Fibroblast of peridontal ligament (primary cell): Measurements from ENCODE around the gene MYL10.
A peak's percentile ranks its signal among the peaks of the same experiment; 100 is the strongest.

Experiments used
- DNase-seq: peaks from one replicate; pipeline ENCODE4 v3.0.0-alpha.2; 2010; ENCODE audit errors: extremely low read depth

The MYL10 gene

DNA sequence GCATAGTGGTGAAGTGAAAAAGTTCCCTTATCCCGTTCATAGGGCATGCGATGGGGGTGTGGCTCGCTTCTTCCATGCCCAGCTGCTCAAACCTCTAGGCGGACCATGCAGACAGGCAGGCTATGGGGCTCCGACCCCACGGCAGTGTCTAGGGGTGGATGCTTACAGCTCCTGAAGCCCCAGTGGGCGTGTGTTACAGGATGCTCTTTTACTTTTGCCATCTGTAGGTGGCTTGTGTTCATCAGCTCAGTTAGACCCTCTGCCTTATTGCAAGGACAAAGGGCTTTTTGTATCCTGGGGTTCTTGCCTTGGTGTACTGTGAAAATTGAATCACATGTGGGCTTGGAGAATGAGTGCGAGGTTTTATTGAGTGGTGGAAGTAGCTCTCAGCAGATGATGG is at the start of gene MYL10:
Gene MYL10 (minus strand): TSS at position 126 of the 400 bp plus-strand sequence. CDS start 178 bp downstream, outside the sequence.
- no peak for DNase-seq

DNA sequence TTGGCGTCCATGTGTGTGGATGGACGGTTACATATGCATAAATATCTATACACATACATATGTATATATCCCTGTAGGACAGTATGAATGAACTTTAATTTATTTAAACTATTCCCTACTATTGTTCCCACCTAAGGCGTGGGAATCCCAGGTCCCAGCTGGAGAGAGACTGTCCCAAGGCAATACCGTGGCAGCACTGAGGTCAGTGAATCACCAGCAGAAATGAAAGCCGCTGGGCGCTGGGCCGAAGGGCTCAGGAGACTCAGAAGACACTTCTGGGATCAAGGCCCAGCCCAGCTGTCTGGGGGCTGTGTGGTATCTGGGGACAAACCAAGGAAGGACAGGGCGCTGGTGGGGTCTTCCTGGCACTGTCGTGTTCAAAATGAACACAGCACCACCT is 49.6 kb upstream of the MYL10 start:
- peak; percentile 58 for DNase-seq

DNA sequence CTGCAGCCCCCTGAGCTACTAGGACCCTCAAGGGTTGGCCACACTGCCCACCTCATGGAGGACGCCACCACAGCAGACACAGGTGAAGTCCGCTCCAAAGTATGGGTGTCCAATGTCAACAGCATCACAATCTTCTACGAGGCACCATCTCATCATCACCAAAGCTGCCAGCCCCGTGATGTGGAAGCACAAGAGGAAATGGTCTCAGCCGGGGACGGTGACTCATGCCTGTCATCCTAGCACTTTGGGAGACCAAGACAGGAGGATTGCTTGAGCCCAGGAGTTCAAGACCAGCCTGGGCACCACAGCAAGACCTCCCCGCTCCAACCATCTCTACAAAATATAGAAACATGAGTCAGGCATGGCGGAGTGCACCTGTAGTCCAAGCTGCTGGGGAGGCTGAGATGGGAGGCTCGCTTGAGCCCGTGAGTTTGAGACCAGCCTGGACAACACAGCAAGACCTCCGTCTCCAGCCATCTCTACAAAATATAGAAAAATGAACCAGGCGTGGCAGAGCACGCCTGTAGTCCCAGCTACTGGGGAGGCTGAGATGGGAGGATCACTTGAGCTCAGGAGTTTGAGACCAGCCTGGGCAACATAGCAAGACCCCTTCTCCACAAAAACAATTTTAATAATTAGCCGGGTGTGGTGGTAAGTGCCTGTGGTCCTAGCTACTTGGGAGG is 48.8 kb upstream of the MYL10 start:
- no peak for DNase-seq

DNA sequence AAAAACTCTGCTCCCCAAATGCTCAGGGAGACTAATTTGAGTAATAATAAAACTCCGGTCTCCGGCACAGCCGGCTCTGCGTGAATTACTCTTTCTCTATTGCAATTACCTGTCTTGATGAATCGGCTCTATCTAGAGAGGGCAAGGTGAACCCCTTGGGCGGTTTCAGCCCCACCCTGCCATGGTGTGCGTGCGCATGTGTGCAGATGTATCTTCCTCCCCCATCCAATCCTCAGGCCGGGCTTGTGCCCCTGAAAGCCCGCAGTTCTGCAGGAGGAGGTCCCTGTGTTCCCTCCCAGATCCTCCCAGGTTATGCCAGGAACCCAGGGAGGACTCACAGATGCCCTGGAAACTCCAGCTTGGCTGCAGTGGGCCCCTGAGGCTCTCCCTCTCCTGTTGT is 48.3 kb upstream of the MYL10 start:
- DNase-seq: no peak

DNA sequence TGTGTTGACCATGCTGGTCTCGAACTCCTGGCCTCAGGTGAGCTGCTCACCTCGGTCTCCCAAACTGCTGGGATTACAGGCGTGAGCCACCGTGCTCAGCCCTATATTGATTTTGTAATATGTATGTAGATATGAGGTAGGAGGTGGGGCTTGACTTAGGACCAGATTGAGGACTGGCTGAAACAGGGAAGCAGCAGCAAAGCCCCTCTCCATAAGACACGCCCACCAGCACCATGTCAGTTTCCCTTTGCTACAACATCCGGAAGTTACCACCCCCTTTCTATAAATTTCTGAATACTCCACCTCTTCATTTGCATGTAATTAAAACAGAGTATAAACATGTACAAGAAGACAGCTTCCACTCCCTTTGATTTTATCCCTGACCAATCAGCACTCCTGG is 47.9 kb upstream of the MYL10 start:
- DNase-seq: no peak

DNA sequence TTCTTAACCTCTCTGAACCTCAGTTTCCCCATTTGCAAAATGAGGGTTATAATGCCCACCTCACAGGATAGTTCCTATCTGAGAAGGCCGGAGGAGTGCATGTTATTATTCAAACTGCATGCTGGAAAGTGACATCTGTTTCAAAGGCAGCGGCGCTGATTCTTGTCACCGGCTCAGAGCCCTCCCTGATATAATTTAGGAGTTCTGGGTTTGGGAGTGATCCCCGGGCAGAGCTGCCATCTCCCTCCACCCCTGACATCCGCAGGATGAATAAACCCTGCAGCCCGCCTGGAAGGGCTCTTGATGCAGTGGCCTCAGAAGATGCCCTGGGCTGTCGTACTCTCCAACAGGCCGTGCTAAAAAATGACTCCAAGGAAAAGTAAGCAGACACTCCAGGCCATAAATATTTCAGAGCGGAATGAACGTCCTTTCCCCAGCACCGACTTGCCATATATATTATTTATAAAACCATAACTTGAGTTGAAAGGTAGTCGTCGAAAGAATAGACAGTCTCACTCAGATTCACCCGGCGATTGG is 47.0 kb upstream of the MYL10 start:
- no peak for DNase-seq

DNA sequence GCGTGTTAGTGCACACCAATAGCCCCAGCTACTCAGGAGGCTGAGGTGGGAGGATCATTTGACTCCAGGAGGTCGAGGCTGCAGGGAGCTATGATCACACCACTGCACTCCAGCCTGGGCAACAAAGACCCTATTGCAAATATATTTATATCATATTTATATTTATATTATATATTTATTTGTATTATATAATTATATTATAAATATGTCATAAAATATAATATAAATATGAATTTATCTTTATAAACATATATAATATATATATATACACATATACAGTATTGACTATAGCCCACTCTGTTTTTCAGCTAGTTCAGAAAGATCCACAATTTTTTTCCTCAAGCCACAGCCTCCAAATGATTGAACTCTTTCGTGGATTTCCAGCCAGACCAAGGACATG is 45.3 kb upstream of the MYL10 start:
- DNase-seq: no peak

DNA sequence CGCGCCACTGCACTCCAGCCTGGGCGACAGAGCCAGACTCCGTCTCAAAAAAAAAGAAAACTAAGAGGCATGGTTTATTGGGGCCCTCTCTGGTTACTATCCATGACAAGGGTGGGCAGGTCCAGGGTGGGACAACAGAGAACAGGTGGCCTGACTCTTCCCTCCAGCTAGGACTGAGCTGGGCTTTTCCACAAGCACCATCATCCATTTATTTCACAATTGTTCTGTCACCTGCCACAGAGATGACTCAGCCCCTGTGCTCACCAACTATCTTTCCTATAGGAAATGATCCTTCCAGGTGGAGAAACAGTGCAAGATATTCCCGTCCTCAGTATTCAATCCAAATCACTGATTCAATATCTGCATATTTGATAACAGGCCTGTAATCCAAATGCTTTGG is 44.9 kb upstream of the MYL10 start:
- no peak for DNase-seq

DNA sequence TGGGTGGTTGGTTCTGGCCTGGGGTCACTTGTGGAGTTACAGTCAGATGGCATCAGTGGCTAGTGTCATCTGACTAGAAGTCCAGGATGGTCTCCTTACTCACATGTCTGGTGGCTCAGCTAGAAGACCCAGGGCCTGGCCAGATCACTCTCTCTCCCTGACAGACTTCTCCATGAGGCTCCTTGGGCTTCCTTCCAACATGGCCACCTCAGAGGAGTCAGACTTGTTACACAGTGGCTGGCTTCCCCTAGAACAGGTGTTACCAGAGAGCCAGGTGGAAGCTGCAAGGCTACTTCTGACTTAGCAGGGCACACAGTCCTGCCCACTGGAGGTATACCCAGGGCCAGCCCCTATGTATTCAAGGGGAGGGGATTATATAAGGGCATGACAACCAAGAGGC is 44.2 kb upstream of the MYL10 start:
- no peak for DNase-seq

DNA sequence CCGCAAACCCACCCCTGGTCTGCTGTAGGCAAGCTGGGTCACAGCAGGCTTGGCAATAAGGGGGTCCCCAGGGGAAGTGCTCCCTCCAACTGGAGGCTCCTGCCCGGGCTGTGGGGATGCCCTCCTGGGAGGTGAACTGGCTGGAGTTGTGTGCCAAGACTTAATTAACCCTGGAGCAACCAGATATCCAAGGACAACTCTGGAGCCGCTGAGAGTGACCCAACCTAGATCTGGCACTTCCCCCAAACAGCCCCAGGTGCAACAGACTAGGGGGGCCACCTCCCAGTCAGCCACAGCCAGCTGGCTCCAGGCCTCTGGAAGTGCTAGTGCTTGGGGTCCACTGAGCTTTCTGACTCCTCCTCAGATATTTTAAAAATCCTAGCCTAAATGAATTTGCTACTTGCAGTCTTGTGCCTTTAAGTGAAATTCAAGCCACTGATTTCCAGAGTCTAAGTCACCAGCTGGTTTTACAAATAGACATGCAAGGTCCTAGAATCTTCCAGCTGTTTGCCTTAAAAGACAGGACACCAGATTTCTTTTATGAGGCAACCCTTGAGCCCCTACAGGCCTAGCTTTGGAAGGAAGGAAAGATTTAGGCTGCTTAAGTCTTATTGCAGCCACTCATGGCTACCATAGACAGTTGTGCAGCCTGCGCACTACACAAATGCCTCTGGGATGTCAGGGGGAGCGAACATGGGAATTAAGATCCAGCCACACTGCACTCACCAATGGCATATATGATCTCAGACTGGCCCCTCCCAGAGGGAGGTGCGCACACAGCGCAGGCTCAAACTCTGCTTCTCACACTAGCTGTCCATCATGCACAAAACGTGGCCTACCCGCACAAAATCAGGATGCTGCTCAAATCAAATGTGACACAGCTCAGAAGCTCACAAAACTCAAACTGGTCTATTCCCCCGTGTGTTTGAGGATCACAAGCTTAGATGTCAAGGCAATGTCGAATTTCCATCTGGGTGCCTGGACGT is 42.6 kb upstream of the MYL10 start:
- DNase-seq: peak; percentile 58

DNA sequence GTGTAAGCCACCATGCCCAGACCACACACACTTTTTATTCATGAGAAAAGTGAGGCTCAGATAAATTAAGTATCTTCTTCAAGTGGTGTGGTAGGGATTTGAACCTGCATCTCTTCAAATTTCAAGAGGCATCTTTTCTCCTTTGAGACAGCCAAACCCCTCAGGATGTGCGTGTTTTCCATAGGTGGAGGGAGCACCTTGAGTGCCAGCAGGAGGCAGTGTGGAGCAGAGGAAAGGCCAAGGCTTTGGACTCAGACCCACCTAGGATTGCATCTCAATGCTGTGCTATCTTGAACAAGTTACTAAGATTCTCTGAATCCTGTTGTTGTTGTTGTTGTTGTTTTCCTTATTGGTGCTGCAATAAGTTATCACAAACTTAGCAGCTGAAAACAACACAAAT is 40.2 kb upstream of the MYL10 start:
- no peak for DNase-seq

DNA sequence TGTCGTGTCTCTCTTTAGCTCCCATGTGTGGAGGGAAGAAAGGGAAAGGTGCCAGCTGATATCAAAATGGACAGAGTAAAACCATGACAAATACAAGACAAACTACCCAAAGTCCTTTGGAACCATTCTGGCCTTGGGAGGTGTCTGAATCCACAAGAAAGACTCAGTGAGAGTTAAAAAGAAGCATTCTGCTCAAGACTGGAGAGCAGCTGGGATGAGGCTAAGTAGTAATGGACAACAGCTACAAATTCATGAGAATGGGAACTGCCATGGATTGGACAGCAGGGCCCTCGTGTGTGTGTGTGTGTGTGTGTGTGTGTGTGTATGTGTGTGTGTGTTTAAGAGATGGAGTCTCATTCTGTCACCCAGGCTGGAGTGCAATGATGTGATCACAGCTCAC is 39.6 kb upstream of the MYL10 start:
- DNase-seq: no peak

DNA sequence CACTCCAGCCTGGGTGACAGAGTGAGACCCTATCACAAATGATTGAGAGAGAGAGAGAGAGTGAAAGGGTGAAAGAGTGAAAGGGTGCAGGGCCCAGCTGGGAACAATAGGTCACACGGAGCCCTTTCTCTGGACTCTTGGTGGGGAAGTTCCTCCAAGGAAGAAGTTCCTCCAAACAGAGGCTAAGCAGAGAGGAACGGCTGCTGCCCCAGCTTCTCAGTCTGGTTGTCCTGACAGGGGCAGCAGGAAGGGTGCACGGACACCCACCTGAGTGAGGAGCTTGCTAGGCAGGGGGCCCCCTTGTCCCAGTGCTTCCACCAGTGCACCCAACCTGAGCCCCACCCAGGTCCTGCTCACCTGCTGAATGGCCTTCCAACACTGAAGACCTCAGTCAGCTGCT is 38.8 kb upstream of the MYL10 start:
- no peak for DNase-seq

DNA sequence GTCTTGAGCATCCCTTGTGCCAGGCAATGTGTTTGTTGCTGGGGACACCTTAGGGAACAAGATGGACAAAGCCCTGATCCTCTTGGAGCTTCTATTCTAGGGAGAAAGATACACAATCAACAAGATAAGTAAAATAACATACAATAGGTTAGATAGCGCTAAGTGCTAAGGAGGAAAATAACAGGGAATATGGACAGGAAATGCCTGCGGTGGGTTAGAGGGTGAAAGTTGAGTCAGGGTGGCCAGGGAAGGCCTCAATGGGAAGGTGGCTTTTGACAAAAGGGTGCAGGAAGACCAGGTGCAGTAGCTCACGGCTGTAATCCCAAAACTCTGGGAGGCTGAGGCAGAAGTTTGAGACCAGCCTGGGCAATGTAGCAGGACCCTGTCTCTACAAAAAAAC is 38.3 kb upstream of the MYL10 start:
- DNase-seq: no peak

DNA sequence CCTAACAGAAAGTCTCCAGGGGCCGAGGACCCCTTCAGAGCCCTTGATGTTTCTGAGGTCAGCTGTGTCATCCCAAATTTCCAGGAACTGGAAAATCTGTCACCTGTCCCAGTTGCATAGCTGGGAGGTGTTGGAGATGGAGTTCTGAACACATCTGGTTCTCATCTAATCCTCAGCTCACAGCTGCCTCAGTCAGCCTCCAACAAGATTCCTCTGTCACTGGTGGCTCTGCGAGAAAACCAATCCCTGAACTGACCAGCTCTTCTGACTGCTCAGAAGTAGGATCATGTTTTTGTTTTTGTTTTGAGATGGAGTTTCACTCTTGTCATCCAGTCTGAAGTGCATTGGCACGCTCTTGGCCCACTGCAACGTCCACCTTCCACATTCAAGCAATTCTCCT is 37.6 kb upstream of the MYL10 start:
- peak; percentile 20 for DNase-seq

DNA sequence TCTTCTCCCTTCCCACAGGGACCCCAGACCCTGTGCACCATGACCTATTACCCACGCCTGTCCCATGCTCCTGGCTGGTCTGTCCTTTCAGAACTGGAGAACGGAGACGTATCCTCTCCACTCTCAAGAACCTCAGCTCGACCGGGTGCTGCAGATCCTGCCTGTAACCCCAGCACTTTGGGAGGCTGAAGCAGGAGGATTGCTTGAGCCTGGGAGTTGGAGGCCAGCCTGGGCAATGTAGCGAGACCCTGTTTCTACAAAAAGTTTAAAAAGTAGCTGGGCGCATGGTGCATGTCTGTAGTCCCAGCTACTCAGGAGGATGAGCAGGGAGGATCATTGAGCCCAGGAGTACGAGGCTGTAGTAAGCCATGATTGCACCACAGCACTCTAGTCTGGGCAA is 37.2 kb upstream of the MYL10 start:
- no peak for DNase-seq

DNA sequence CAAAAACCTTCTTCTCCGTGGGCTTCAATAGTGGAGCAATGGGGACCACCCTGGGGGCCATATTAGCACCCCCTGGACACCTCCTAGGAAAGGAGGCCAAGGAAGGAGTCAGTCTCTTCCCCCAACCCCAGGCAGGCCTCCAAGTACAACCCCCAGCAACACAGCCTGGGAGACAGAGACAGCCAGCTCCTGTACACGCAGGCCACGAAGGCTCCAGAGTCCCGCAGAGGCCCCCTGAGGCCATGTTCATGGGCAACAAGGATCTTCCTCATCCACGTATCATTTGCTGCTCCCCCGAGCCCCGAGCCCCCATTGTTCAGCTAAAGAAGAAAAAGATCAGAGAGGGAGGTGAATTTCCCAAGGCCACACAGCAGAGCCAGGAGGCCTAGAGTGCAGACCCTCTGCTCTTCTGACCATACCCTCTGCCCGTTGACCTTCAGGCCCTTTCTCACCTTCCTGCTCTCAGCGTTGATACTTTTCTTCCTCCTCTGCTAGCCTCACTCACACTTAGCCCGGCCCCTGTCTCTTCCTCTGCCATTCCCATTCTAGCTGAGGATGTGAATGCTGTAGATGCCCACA is 35.9 kb upstream of the MYL10 start:
- no peak for DNase-seq

DNA sequence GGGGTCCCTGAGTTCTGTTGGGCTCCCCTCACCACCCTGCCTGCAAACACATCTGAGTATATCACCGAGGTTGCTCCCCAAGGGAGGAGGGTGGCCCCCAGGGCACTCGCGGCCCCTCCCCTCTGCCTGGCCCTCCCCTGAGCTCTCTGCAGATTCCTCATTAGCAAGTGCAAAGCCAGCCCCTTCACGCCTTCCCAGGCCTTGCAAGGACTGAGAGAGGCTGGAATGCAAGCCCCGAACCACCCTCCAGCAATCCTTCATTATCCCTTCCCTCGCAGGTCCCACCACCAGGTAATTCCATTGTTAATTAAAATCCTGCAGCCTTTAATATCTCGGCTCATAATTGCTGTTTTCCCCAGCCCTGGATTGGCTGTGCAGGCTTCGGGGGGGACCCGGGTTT is 35.3 kb upstream of the MYL10 start:
- DNase-seq: no peak

DNA sequence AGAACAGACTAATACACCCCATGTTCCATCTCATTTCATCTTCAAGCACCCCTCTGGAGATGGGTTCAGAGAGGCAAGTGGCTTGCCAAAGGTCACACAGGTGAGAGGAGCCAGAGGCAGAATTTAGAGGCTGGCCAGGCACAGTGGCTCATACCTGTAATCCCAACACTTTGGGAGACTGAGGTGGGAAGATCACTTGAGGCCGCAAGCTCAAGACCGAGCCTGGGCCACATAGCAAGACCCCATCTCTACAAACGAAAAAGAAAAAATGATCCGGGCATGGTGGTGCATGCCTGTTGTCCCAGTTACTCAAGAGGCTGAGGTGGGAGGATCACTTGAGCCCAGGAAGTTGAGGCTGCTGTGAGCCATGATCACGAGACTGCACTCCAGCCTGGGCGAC is 34.7 kb upstream of the MYL10 start:
- DNase-seq: no peak

DNA sequence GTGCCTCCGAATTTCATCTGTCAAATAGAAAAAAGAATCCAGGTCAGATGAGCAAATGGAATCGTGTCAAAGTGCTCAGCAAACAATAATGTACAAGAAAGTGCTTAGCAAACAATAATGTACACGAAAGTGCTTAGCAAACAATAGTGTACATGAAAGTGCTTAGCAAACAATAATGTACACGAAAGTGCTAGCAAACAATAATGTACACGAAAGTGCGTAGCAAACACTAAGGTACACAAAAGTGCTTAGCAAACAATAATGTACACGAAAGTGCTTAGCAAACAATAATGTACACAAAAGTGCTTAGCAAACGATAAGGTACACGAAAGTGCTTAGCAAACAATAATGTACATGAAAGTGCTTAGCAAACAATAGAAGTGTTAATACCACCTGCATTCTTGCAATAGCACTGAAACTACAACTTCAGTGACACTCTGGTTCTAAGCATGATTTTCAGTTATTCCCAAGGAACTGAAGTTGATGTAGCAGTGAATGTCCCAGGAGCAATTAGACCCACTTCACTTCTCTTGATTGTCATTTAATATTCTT is 33.4 kb upstream of the MYL10 start:
- DNase-seq: no peak

DNA sequence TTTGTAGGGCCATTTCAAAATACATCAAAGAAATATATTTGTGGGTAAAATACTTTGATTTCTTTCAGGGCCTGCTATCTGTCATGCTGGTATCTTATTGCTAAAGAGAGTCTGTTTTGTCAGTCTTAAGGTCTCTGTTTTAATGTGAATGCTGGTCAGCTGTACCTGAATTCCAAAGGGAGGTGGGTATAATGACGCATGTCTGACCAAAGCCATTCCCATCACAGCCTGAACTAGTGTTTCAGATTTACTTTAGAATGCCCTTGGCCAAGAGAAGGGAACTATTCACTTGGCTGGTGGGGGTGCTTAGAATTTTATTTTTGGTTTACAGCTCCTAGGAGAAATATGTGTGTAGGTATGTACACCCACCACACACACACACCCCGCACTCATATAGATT is 30.6 kb upstream of the MYL10 start:
- DNase-seq: no peak

DNA sequence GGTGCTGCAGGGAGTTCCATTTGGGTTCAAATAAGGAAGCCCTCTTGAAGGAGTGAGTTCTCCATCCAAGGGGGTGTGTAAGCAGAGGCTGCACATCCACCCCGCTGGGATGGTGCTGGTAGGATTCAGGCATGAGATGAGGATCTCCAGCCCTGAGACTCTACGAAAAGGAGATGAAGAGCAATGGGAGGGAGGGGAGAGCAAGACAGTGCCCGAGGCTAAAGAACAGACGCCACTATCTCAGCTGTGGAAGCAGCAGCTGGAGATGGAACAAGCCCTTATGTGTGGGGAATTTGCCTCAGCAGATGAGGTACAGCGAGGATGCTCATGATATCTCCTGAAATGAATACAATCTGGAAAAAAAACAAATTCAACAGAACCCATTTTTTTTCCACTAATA is 28.1 kb upstream of the MYL10 start:
- DNase-seq: no peak
